HFFc6 (cell line): Measurements from ENCODE around the gene RBM23. TPM values are rescaled to one million over a fixed set of nuclear protein-coding genes. Genes with fewer than 3 reads are reported as not detected.

Source experiments
- DNase-seq: peaks from one replicate; pipeline ENCODE4 v3.0.0-alpha.2; 2018
- H3K27ac Mint-ChIP-seq: 2 replicates; pipeline ENCODE4 v1.8.0; 2020; ENCODE audit warnings: mild to moderate bottlenecking, mixed read lengths
- H3K27me3 Mint-ChIP-seq: 2 replicates; pipeline ENCODE4 v1.8.0; 2021; ENCODE audit warnings: mild to moderate bottlenecking, moderate library complexity, mixed read lengths; ENCODE audit not compliant: insufficient read depth
- H3K36me3 Mint-ChIP-seq: 2 replicates; pipeline ENCODE4 v1.8.0; 2021; ENCODE audit warnings: low read depth, mixed read lengths
- H3K4me1 Mint-ChIP-seq: 2 replicates; pipeline ENCODE4 v1.8.0; 2020; ENCODE audit warnings: low read depth, mixed read lengths
- H3K4me3 Mint-ChIP-seq: 2 replicates; pipeline ENCODE4 v1.8.0; 2020; ENCODE audit warnings: mild to moderate bottlenecking, moderate library complexity, mixed read lengths
- H3K9me3 Mint-ChIP-seq: 2 replicates; pipeline ENCODE4 v1.8.0; 2020; ENCODE audit warnings: mild to moderate bottlenecking, mixed read lengths
- CTCF ChIP-seq: fragments of 200-600 bp; sonication (generic); IDR thresholded peaks from 2 replicates; pipeline ENCODE4 v1.5.0; 2021; ENCODE audit warnings: antibody characterized with exemption, mild to moderate bottlenecking
- total RNA-seq, 6 experiments: library from RNA; stranded (reverse); fragmentation: NEBNext Ultra II Directional; extraction: Animal tissue kit (Norgen Biotek cat#: 25700); gene quantifications; 2 replicates in 1 of 6; 3 replicates in 5 of 6; pipeline ENCODE4 v1.2.3, GENCODE V29; 2021

Gene RBM23
- total RNA-seq, 6 experiments from 2014 or later, result 43.5 to 56.8 (median 52.2) TPM

DNA sequence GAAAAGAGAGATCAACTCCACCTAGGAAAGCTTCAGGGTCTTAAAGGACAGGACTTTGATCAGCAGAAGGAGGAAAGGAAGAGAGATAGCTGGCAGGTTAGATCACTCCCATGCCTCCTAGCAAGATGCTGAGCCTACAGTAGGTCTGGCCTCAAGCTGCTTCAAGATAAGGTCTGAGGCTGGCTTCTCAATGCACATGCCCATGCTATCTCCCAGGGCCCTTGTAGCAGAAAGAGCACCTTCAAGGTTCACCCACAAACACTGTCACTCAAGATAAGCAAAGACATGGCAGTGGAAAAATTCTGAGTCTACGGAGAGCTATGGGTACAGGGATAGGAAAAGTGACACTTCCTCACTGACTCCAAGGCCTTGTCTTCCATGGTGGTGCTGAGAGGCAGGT, 21.6 kb downstream of the RBM23 start:
- Mint-ChIP-seq H3K4me3 (no peak overlapping the region), H3K9me3 (no peaks in the 10 kb centered on the region), H3K27ac (peak overlapping the region; percentile 89)

DNA sequence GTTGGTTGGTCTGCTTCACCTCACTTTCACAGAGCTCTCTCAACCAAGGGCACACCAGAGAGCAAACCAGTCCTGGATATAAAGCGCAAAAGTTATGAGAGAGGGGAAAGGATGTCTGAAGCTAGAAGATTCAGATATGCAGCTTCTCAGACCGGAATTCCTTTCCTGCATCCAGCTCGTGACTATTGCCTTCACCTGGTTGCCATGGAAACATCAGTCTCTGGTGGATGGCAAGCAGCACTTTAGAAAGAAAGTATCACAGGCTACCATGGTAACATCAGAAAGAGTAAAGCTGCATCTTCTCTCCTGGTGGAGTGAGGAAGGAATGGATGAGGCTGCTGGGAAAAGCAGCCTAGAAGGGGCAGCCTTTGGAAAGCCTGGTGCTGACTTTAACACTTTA, 22.2 kb downstream of the RBM23 start:
- no peak overlapping the region for H3K27ac Mint-ChIP-seq
- DNase-seq, result no peak
- H3K9me3 Mint-ChIP-seq, result no peaks in the 10 kb centered on the region
- TF ChIP-seq CTCF, result no peak
- H3K4me3 Mint-ChIP-seq, result no peak overlapping the region
- H3K4me1 Mint-ChIP-seq, result peaks cover 35% of the 10 kb centered on the region
- H3K27me3 Mint-ChIP-seq, result no peaks in the 10 kb centered on the region
- 0 out of 2 replicates have a peak, but pooled peaks cover 7% of the 10 kb centered on the region for H3K36me3 Mint-ChIP-seq

More for the DNA sequence above, 21.6 kb downstream of the RBM23 start:
- no peak for TF ChIP-seq CTCF
- no peaks in the 10 kb centered on the region for H3K27me3 Mint-ChIP-seq
- H3K36me3 Mint-ChIP-seq, result 0 out of 2 replicates have a peak, but pooled peaks cover 7% of the 10 kb centered on the region
- DNase-seq, result no peak
- peaks cover 35% of the 10 kb centered on the region for H3K4me1 Mint-ChIP-seq

- Mint-ChIP-seq H3K9me3 (no peaks in the 10 kb centered on the region), H3K27me3 (no peaks in the 10 kb centered on the region)
These were observed 22.6 kb downstream of the RBM23 start for GRCh38 chr14:22896356-22896755.

GRCh38 chr14:22895402-22895801, 23.5 kb downstream of the RBM23 start:
- no peak overlapping the region for H3K27ac Mint-ChIP-seq
- no peak overlapping the region for H3K4me3 Mint-ChIP-seq
- no peaks in the 10 kb centered on the region for H3K9me3 Mint-ChIP-seq
- H3K4me1 Mint-ChIP-seq, result peaks cover 34% of the 10 kb centered on the region
- DNase-seq, result no peak
- no peaks in the 10 kb centered on the region for H3K27me3 Mint-ChIP-seq
- no peaks in the 10 kb centered on the region for H3K36me3 Mint-ChIP-seq
- no peak for TF ChIP-seq CTCF

More at GRCh38 chr14:22896356-22896755, 22.6 kb downstream of the RBM23 start:
- 0 out of 2 replicates have a peak, but pooled peaks cover 4% of the 10 kb centered on the region for H3K36me3 Mint-ChIP-seq
- H3K4me1 Mint-ChIP-seq, result peaks cover 35% of the 10 kb centered on the region
- no peak for TF ChIP-seq CTCF
- no peak for DNase-seq
- no peak overlapping the region for H3K4me3 Mint-ChIP-seq
- no peak overlapping the region for H3K27ac Mint-ChIP-seq

DNA sequence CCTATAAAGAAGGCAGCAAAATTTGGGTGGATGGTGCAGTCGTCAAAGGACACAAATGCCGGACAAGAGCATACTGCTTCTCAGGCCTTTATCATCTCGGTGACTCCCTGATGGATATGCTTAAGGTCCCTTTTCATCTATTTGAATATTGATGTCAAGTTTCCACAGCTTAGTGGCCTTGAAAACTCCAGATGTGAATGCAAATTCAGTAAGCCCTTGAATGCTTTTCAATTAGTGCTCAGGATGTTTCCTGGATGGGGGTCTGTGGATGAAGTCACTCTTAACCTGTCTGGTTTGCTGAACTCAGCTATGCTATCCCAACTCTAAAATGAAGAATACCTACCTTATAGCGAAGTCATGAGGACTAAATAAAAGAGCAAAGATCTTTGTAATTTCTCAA, 25.2 kb downstream of the RBM23 start:
- DNase-seq, result no peak
- Mint-ChIP-seq H3K27me3 (no peaks in the 10 kb centered on the region; the same call in 1 of the 2 replicates), H3K36me3 (no peaks in the 10 kb centered on the region), H3K4me3 (no peak overlapping the region), H3K4me1 (peaks cover 26% of the 10 kb centered on the region), H3K9me3 (no peaks in the 10 kb centered on the region), H3K27ac (no peak overlapping the region)
- no peak for TF ChIP-seq CTCF

- no peak overlapping the region for H3K4me3 Mint-ChIP-seq
- peaks cover 23% of the 10 kb centered on the region for H3K4me1 Mint-ChIP-seq
- H3K27me3 Mint-ChIP-seq, result no peaks in the 10 kb centered on the region; the same call in 1 of the 2 replicates
- no peaks in the 10 kb centered on the region for H3K9me3 Mint-ChIP-seq
- no peaks in the 10 kb centered on the region for H3K36me3 Mint-ChIP-seq
- H3K27ac Mint-ChIP-seq, result no peak overlapping the region
- no peak for TF ChIP-seq CTCF
- no peak for DNase-seq
These were observed 26.5 kb downstream of the RBM23 start for GRCh38 chr14:22892488-22892887.
